ENCODE data around the gene ADGRG3. TPM values are rescaled to one million over a fixed set of nuclear protein-coding genes. Genes with fewer than 3 reads are reported as not detected.

ADGRG3 gene
- total RNA-seq, 3 donors from 2014 or later, result 0.84 to 3.4 (median 1.8) TPM

DNA sequence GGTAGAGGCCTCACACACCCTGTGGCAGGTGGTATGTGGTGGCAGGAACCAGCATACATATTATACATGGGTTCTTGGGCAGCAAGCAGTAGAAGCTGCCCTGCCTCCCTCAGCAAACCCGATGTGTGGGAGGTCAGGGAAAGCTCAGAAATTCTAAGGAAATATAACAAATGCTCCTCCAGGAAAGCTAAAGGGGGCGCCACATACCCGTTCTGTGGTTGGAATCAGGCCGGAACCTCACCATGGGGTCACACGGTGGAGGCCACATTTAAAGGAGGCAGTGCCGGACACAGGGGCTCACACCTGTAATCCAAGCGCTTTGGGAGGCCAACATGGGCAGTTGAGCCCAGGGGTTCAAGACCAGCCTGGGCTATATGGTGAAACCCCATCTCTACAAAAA lies 55.1 kb downstream of the ADGRG3 start:
- DNase-seq, result no peak
- intact Hi-C loops (cut with DNase I, micrococcal nuclease), result loop anchor here in 1 of 2 donors (10.0 kb wide), 1 partner anchor 148 kb away; no protein-coding TSS in a partner anchor

DNA sequence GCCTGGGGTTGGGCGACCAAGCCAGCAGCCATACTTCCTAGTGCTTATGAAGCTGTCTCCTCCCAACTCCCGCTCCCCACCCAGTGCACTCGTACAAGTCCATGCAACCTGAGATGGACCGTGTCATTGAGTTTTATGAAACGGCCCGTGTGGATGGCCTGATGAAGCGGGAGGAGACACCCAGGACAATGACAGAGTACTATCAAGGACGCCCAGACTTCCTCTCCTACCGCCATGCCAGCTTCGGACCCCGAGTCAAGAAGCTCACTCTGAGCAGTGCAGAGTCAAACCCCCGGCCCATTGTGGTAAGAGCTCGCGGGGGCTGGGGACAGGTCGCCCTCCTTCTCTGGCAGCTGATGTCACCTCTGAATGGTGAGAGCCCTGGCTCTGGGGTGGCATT lies 56.4 kb downstream of the ADGRG3 start:
- intact Hi-C loops (cut with DNase I, micrococcal nuclease), result loop anchor here in 1 of 2 donors (10.0 kb wide), 1 partner anchor 150 kb away; no protein-coding TSS in a partner anchor

More for the DNA sequence above, 55.1 kb downstream of the ADGRG3 start:
- no peak for ATAC-seq
- TF ChIP-seq, protein P1, sequence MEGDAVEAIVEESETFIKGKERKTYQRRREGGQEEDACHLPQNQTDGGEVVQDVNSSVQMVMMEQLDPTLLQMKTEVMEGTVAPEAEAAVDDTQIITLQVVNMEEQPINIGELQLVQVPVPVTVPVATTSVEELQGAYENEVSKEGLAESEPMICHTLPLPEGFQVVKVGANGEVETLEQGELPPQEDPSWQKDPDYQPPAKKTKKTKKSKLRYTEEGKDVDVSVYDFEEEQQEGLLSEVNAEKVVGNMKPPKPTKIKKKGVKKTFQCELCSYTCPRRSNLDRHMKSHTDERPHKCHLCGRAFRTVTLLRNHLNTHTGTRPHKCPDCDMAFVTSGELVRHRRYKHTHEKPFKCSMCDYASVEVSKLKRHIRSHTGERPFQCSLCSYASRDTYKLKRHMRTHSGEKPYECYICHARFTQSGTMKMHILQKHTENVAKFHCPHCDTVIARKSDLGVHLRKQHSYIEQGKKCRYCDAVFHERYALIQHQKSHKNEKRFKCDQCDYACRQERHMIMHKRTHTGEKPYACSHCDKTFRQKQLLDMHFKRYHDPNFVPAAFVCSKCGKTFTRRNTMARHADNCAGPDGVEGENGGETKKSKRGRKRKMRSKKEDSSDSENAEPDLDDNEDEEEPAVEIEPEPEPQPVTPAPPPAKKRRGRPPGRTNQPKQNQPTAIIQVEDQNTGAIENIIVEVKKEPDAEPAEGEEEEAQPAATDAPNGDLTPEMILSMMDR (IDR thresholded peaks at IDR 0.05), result no peak
- H3K36me3 ChIP-seq (ENCODE audit: low read depth), result no peaks in the 10 kb centered on the region
- no peak overlapping the region for H3K4me3 ChIP-seq
- no peaks in the 10 kb centered on the region for H3K9me3 ChIP-seq
- no peaks in the 10 kb centered on the region for H3K4me1 ChIP-seq (ENCODE audit: low read depth)

GRCh38 chr16:57725151-57725550 lies 57.0 kb downstream of the ADGRG3 start:
- no peaks in the 10 kb centered on the region for H3K36me3 ChIP-seq (ENCODE audit: low read depth)
- no peaks in the 10 kb centered on the region for H3K4me1 ChIP-seq (ENCODE audit: low read depth)
- no peak for ATAC-seq
- DNase-seq, result no peak
- intact Hi-C loops (cut with DNase I, micrococcal nuclease), result loop anchor here in 1 of 2 donors (10.0 kb wide), 1 partner anchor 150 kb away; no protein-coding TSS in a partner anchor
- TF ChIP-seq, protein P1 (IDR thresholded peaks at IDR 0.05), result no peak
- H3K9me3 ChIP-seq, result no peaks in the 10 kb centered on the region
- no peak overlapping the region for H3K4me3 ChIP-seq

More for the DNA sequence above, 56.4 kb downstream of the ADGRG3 start:
- no peaks in the 10 kb centered on the region for H3K4me1 ChIP-seq (ENCODE audit: low read depth)
- H3K36me3 ChIP-seq (ENCODE audit: low read depth), result no peaks in the 10 kb centered on the region
- no peaks in the 10 kb centered on the region for H3K9me3 ChIP-seq
- DNase-seq, result no peak
- no peak for ATAC-seq
- no peak overlapping the region for H3K4me3 ChIP-seq
- TF ChIP-seq, protein P1 (IDR thresholded peaks at IDR 0.05), result no peak

GRCh38 chr16:57725554-57725953 lies 57.4 kb downstream of the ADGRG3 start:
- DNase-seq, result no peak
- no peaks in the 10 kb centered on the region for H3K4me1 ChIP-seq (ENCODE audit: low read depth)
- no peak overlapping the region for H3K4me3 ChIP-seq
- intact Hi-C loops (cut with DNase I, micrococcal nuclease), result loop anchor here in 1 of 2 donors (10.0 kb wide), 1 partner anchor 151 kb away; no protein-coding TSS in a partner anchor
- TF ChIP-seq, protein P1 (IDR thresholded peaks at IDR 0.05), result no peak
- H3K9me3 ChIP-seq, result no peaks in the 10 kb centered on the region
- H3K36me3 ChIP-seq (ENCODE audit: low read depth), result no peaks in the 10 kb centered on the region
- ATAC-seq, result no peak

DNA sequence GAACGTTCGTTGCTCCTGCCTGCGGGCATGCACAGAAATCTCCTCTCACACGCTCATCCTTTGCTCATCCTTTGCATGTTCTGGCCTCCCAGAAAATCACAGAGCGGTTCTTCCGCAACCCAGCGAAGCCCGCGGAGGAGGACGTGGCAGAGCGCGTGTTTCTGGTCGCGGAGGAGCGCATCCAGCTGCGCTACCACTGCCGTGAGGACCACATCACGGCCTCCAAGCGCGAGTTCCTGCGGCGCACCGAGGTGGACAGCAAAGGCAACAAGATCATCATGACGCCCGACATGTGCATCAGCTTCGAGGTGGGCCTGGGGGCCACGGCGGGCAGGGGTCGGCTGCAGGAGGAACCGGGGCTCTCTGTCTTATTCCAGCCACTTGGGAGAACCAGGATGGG lies 57.9 kb downstream of the ADGRG3 start:
- intact Hi-C loops (cut with DNase I, micrococcal nuclease), result loop anchor here in 1 of 2 donors (10.0 kb wide), 1 partner anchor 151 kb away; no protein-coding TSS in a partner anchor
- H3K9me3 ChIP-seq, result no peaks in the 10 kb centered on the region
- no peaks in the 10 kb centered on the region for H3K36me3 ChIP-seq (ENCODE audit: low read depth)
- ATAC-seq, result no peak
- no peak for DNase-seq
- no peaks in the 10 kb centered on the region for H3K4me1 ChIP-seq (ENCODE audit: low read depth)
- H3K4me3 ChIP-seq, result no peak overlapping the region
- TF ChIP-seq, protein P1 (IDR thresholded peaks at IDR 0.05), result no peak
